GM18873 (cell line): ENCODE results near the gene GPR83.
"Not testable (repeated sequence)": the region's sequence is repeated elsewhere in the genome, so short reads cannot be mapped to it uniquely, and the experiment has no call there.

Source experiments
- ATAC-seq: cut with Tn5 transposase; IDR thresholded peaks from one replicate; pipeline ENCODE4 v1.9.1; 2021; ENCODE audit warnings: mild to moderate bottlenecking, moderate library complexity, moderate number of reproducible peaks; ENCODE audit not compliant: unreplicated experiment, low FRiP score

Gene GPR83

GRCh38 chr11:94400839-94401772 lies at the start of gene GPR83:
GPR83 (minus strand) TSS chr11:94401419; CDS start chr11:94401247, 172 bp downstream.
- no peak for ATAC-seq

GRCh38 chr11:94450048-94450447 lies 48.8 kb upstream of the GPR83 start:
- no peak for ATAC-seq

- no peak for ATAC-seq
Measured at GRCh38 chr11:94449437-94449836, 48.2 kb upstream of the GPR83 start.

GRCh38 chr11:94449029-94449428 lies 47.8 kb upstream of the GPR83 start:
- ATAC-seq = no peak

- ATAC-seq = no peak
Measured at GRCh38 chr11:94447149-94447548, 45.9 kb upstream of the GPR83 start.

- no peak for ATAC-seq
Measured at GRCh38 chr11:94445641-94446040, 44.4 kb upstream of the GPR83 start.

- no peak for ATAC-seq
Measured at GRCh38 chr11:94433049-94433448, 31.8 kb upstream of the GPR83 start.

- no peak for ATAC-seq
Measured at GRCh38 chr11:94424662-94425061, 23.4 kb upstream of the GPR83 start.

GRCh38 chr11:94424011-94424410 lies 22.8 kb upstream of the GPR83 start:
- ATAC-seq = no peak

- ATAC-seq = no peak
Measured at GRCh38 chr11:94423507-94423906, 22.3 kb upstream of the GPR83 start.

- ATAC-seq = no peak
Measured at GRCh38 chr11:94418123-94418765, 17.0 kb upstream of the GPR83 start.

- no peak for ATAC-seq
Measured at GRCh38 chr11:94417386-94417987, 16.3 kb upstream of the GPR83 start.

GRCh38 chr11:94405062-94405833 lies 4.0 kb upstream of the GPR83 start:
- ATAC-seq = no peak

- no peak for ATAC-seq
Measured at GRCh38 chr11:94402355-94402754, 1.1 kb upstream of the GPR83 start.

GRCh38 chr11:94401773-94402265 lies 600 bp upstream of the GPR83 start:
- no peak for ATAC-seq

- ATAC-seq = no peak
Measured at GRCh38 chr11:94400457-94400838, 771 bp downstream of the GPR83 start.

GRCh38 chr11:94400050-94400449 lies 1.2 kb downstream of the GPR83 start:
- ATAC-seq = no peak

- ATAC-seq = no peak
Measured at GRCh38 chr11:94398101-94398500, 3.1 kb downstream of the GPR83 start.

- ATAC-seq = no peak
Measured at GRCh38 chr11:94396282-94396681, 4.9 kb downstream of the GPR83 start.

GRCh38 chr11:94391937-94392336 lies 9.3 kb downstream of the GPR83 start:
- ATAC-seq = not testable (repeated sequence)
